Measurements from ENCODE around the gene TMEM50A. TPM values are rescaled to one million over a fixed set of nuclear protein-coding genes. Genes with fewer than 3 reads are reported as not detected.
"Not testable (repeated sequence)": the region's sequence is repeated elsewhere in the genome, so short reads cannot be mapped to it uniquely, and the experiment has no call there.

TMEM50A gene
- total RNA-seq = 117 and 141 TPM in 2 replicates
- 118 and 186 TPM in 2 replicates for polyA plus RNA-seq
- 111 and 189 TPM in 2 replicates for polyA plus RNA-seq (2012)
- polyA minus RNA-seq (ENCODE audit: low replicate concordance) = 8.5 and 18.4 TPM in 2 replicates

DNA sequence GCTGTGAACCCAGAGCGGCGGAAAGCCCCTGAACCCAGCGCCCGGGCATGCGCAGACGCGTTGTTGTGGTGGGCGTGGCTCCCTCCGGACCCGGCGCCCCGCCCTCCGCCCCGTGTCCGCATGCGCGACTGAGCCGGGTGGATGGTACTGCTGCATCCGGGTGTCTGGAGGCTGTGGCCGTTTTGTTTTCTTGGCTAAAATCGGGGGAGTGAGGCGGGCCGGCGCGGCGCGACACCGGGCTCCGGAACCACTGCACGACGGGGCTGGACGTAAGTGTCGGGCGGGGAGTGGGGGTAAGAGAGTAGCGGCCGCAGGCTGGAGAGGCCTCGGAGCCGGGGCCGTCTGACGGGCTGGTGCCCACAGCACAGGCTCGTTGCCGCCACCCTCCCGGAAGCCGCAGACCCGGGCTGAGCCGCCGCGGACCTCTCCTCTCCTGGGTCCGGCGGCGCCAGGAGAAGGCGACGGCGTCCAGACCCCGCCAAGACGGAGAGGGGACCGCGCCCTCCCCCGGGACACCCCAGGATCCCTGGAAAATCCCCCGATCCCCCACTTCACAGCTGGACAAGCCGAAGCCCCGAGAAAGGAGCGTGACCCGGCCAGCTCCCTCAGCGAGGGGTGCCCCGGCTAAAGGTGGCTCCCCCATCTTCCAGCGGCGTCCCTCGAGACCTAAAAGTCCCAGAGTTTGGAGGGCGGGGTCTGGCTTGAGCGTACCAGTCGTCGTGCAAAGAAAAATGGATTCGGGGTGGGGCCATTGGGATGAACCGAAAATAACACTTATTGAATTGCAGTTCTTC is at the start of gene TMEM50A:
TSS of gene TMEM50A (plus strand) at position 147 of the 794 bp plus-strand sequence. CDS start 2,153 bp downstream, outside the sequence.
- Histone ChIP-seq H3K9me3 (ENCODE audit: control insufficient read depth, insufficient read depth, low read depth, low read length) (no peaks in the 10 kb centered on the region), H3K4me2 (ENCODE audit: extremely low read depth, insufficient read depth, low read length) (peak within 1 kb of the TSS; percentile 79), H3K4me3 (replicated peaks in 1 of 4; ENCODE audit: control extremely low read depth in 1 of 4, insufficient read depth in 1 of 4, low read depth in 3 of 4, low read length in 4 of 4) (peak within 1 kb of the TSS; percentile 81 to 99 (median 94)), H3K36me3 (ENCODE audit: control insufficient read depth, insufficient read depth, low read length) (no peaks in the 10 kb centered on the region), H3K27me3 (ENCODE audit: control insufficient read depth, insufficient read depth, low read length) (no peaks in the 10 kb centered on the region), H3K27ac (ENCODE audit: insufficient read depth, low read length) (peak within 1 kb of the TSS; percentile 94), H3K4me1 (ENCODE audit: control insufficient read depth, extremely low read depth, insufficient read depth, low read length) (peaks cover 1% of the 10 kb centered on the region), H2AFZ (ENCODE audit: low read length) (peak within 1 kb of the TSS; percentile 76), H4K20me1 (ENCODE audit: control insufficient read depth, extremely low read depth, insufficient read depth, low read length) (no peaks in the 10 kb centered on the region), H3K79me2 (ENCODE audit: control insufficient read depth, insufficient read depth, low read length) (peaks cover 41% of the 10 kb centered on the region), H3K9ac (ENCODE audit: insufficient read depth, low read length) (peak within 1 kb of the TSS; percentile 97)
- DNase-seq (ENCODE audit: low read depth in 2 of 2) = peak; percentile 77 to 86
- TF ChIP-seq EZH2 (IDR thresholded peaks at IDR 0.05; ENCODE audit: low read length, missing control alignments) = no peak
- TF ChIP-seq, protein P1, sequence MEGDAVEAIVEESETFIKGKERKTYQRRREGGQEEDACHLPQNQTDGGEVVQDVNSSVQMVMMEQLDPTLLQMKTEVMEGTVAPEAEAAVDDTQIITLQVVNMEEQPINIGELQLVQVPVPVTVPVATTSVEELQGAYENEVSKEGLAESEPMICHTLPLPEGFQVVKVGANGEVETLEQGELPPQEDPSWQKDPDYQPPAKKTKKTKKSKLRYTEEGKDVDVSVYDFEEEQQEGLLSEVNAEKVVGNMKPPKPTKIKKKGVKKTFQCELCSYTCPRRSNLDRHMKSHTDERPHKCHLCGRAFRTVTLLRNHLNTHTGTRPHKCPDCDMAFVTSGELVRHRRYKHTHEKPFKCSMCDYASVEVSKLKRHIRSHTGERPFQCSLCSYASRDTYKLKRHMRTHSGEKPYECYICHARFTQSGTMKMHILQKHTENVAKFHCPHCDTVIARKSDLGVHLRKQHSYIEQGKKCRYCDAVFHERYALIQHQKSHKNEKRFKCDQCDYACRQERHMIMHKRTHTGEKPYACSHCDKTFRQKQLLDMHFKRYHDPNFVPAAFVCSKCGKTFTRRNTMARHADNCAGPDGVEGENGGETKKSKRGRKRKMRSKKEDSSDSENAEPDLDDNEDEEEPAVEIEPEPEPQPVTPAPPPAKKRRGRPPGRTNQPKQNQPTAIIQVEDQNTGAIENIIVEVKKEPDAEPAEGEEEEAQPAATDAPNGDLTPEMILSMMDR (conservative IDR thresholded peaks at IDR 0.05 in 1 of 2, IDR thresholded peaks at IDR 0.05 in 1 of 2; ENCODE audit: low read depth in 1 of 2, low read length in 2 of 2) = no peak

DNA sequence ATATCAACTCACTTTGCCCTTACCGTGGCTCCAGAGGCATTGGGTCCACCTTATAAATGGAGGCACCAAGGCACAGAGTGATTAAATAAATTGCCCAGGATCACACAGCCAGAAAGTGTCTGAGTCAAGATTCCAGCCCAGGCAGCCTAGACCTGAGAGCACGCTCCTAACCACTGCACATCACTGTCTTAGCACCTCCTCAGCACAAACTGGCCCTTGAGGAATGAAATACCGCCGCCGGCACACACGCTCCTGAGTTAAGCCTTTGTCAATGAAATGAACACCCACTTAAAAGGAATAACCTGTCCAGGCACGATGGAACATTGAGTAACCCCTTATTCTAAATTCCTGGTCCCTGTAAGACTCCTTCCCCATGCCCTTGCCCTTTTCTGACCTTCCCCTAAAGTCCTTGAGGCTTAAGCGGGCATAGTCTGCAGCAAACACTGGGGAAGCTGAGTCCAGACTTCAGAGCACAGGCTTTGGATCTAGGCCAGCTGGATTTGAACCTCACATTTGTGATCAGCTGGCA is 49.5 kb upstream of the TMEM50A start:
- not testable (repeated sequence) for H3K9me3 ChIP-seq (ENCODE audit: control insufficient read depth, insufficient read depth, low read depth, low read length); H2AFZ ChIP-seq (ENCODE audit: low read length); H3K4me1 ChIP-seq (ENCODE audit: control insufficient read depth, extremely low read depth, insufficient read depth, low read length); H3K4me2 ChIP-seq (ENCODE audit: extremely low read depth, insufficient read depth, low read length); H3K27me3 ChIP-seq (ENCODE audit: control insufficient read depth, insufficient read depth, low read length); H4K20me1 ChIP-seq (ENCODE audit: control insufficient read depth, extremely low read depth, insufficient read depth, low read length); H3K36me3 ChIP-seq (ENCODE audit: control insufficient read depth, insufficient read depth, low read length); H3K27ac ChIP-seq (ENCODE audit: insufficient read depth, low read length); H3K79me2 ChIP-seq (ENCODE audit: control insufficient read depth, insufficient read depth, low read length); DNase-seq (ENCODE audit: low read depth in 2 of 2); H3K4me3 ChIP-seq (replicated peaks in 1 of 4; ENCODE audit: control extremely low read depth in 1 of 4, insufficient read depth in 1 of 4, low read depth in 3 of 4, low read length in 4 of 4); H3K9ac ChIP-seq (ENCODE audit: insufficient read depth, low read length)

DNA sequence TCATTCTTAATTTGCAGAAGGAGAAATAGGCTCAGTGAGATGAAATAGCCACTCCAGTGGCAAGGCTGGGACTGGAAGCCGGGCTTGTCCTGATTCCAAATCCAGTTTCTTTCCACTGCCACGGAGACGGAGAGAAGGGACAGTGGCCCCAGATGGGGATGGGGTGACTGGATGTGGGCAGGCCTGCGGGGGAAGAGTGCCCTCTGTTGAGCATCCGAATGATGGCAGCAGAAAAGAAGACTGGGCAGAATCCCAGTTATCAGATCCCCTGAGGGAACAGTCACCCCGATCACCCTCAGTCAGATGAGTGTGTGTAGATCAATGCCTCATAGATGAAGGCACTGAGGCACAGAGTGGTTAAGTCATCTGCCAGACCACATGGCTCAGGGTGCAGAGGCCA is 48.1 kb upstream of the TMEM50A start:
- H3K4me3 ChIP-seq (replicated peaks in 1 of 4; ENCODE audit: control extremely low read depth in 1 of 4, insufficient read depth in 1 of 4, low read depth in 3 of 4, low read length in 4 of 4); H3K27ac ChIP-seq (ENCODE audit: insufficient read depth, low read length); H3K4me1 ChIP-seq (ENCODE audit: control insufficient read depth, extremely low read depth, insufficient read depth, low read length); H4K20me1 ChIP-seq (ENCODE audit: control insufficient read depth, extremely low read depth, insufficient read depth, low read length); H3K27me3 ChIP-seq (ENCODE audit: control insufficient read depth, insufficient read depth, low read length); H3K79me2 ChIP-seq (ENCODE audit: control insufficient read depth, insufficient read depth, low read length); H3K9me3 ChIP-seq (ENCODE audit: control insufficient read depth, insufficient read depth, low read depth, low read length); DNase-seq (ENCODE audit: low read depth in 2 of 2); H3K36me3 ChIP-seq (ENCODE audit: control insufficient read depth, insufficient read depth, low read length); H3K4me2 ChIP-seq (ENCODE audit: extremely low read depth, insufficient read depth, low read length); H3K9ac ChIP-seq (ENCODE audit: insufficient read depth, low read length); H2AFZ ChIP-seq (ENCODE audit: low read length): not testable (repeated sequence)
- TF ChIP-seq, protein P1 (conservative IDR thresholded peaks at IDR 0.05 in 1 of 2, IDR thresholded peaks at IDR 0.05 in 1 of 2; ENCODE audit: low read depth in 1 of 2, low read length in 2 of 2) = peak in 1 of 2 donors; percentile 20

DNA sequence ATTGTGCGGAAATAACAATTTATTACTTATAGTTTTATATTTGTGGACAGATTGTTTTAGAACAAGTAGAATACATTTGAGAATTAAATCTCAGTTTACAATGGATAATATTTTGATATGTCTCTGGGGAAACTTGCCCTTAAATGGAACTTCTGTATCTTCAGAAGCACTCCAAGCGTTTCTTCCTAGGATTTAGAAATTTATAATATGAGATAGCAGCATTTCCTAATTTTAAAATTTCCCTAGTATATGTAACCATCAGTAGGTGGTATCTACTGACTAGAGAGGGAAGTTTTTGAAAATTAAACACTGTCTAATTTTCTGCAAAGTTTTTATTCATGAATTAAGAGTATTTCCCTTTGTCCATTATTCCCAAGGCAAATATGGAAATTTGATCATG is 44.7 kb upstream of the TMEM50A start:
- not testable (repeated sequence) for H3K79me2 ChIP-seq (ENCODE audit: control insufficient read depth, insufficient read depth, low read length); H3K9ac ChIP-seq (ENCODE audit: insufficient read depth, low read length)

DNA sequence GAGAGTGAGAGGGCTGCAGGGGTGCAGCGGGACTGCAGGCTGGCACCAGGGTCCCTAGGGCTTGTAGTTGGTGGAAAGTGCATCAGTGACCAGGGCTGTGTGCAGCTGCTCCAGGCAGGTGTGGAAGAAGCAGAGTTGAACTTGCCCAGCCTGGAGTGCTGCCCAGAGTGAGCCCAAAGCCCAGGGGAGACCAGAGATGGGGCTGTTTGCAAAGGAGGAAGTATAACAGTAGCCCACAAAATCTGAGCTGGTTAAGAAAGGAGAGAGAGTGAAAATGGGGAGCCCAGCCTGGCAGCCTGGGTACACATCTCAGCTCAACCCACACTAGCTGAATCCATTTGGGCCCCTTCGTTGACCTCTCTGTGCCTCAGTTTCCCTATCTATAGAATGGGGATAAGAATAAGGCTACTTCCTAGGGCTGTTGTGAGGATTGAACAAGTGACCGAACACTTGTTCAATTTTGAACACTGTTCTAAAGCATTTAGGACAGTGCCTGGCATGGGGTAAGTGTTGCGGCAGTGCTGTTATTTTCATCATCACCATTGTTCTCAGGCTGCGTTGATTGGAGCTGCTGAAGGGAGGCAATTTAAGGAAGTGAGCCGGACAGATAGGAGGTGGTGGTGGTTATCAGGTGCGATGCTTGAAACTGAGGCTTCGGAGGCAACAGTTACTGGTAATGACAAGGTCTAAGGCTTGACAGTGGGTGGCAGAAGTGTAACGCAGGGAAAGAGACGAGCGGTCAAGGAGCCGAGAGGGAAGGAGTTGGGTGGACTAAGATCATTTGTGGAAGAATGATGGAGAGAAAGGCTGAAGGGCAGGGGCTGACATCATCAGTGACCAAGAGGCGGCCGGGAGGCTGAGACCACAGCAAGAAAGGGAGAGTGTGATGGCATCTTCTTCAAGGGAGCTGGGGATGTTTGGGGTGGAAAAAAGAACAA is 43.0 kb upstream of the TMEM50A start:
- H3K4me2 ChIP-seq (ENCODE audit: extremely low read depth, insufficient read depth, low read length); H2AFZ ChIP-seq (ENCODE audit: low read length); H3K27me3 ChIP-seq (ENCODE audit: control insufficient read depth, insufficient read depth, low read length); H3K27ac ChIP-seq (ENCODE audit: insufficient read depth, low read length); H3K4me3 ChIP-seq (replicated peaks in 1 of 4; ENCODE audit: control extremely low read depth in 1 of 4, insufficient read depth in 1 of 4, low read depth in 3 of 4, low read length in 4 of 4); H3K79me2 ChIP-seq (ENCODE audit: control insufficient read depth, insufficient read depth, low read length); H3K36me3 ChIP-seq (ENCODE audit: control insufficient read depth, insufficient read depth, low read length); H3K4me1 ChIP-seq (ENCODE audit: control insufficient read depth, extremely low read depth, insufficient read depth, low read length); H3K9ac ChIP-seq (ENCODE audit: insufficient read depth, low read length); H4K20me1 ChIP-seq (ENCODE audit: control insufficient read depth, extremely low read depth, insufficient read depth, low read length); H3K9me3 ChIP-seq (ENCODE audit: control insufficient read depth, insufficient read depth, low read depth, low read length): not testable (repeated sequence)
- peak in 1 of 2 donors; percentile 2 for DNase-seq (ENCODE audit: low read depth in 2 of 2)

More for the DNA sequence above, 44.7 kb upstream of the TMEM50A start:
- H4K20me1 ChIP-seq (ENCODE audit: control insufficient read depth, extremely low read depth, insufficient read depth, low read length); H3K27ac ChIP-seq (ENCODE audit: insufficient read depth, low read length); H3K4me1 ChIP-seq (ENCODE audit: control insufficient read depth, extremely low read depth, insufficient read depth, low read length); DNase-seq (ENCODE audit: low read depth in 2 of 2); H3K36me3 ChIP-seq (ENCODE audit: control insufficient read depth, insufficient read depth, low read length); H3K4me3 ChIP-seq (replicated peaks in 1 of 4; ENCODE audit: control extremely low read depth in 1 of 4, insufficient read depth in 1 of 4, low read depth in 3 of 4, low read length in 4 of 4); H3K4me2 ChIP-seq (ENCODE audit: extremely low read depth, insufficient read depth, low read length); H3K27me3 ChIP-seq (ENCODE audit: control insufficient read depth, insufficient read depth, low read length); H2AFZ ChIP-seq (ENCODE audit: low read length); H3K9me3 ChIP-seq (ENCODE audit: control insufficient read depth, insufficient read depth, low read depth, low read length): not testable (repeated sequence)

All from fibroblast of lung (primary cell).